Hepatocyte (in vitro differentiated cells): ENCODE results near the gene MAGI1. TPM values are rescaled to one million over a fixed set of nuclear protein-coding genes. Genes with fewer than 3 reads are reported as not detected.
A peak's percentile ranks its signal among the peaks of the same experiment; 100 is the strongest.

Experiments used
- DNase-seq: peaks from one replicate; pipeline ENCODE4 v3.0.0-alpha.2; 2016; ENCODE audit warnings: low spot score
- H2AFZ ChIP-seq: fragments of 200-600 bp; sonication (generic); 2 replicates; pipeline ENCODE4 v1.6.0; 2016; ENCODE audit warnings: antibody characterized with exemption, mild to moderate bottlenecking
- H3K27ac ChIP-seq: fragments of 200-600 bp; sonication (generic); 2 replicates; pipeline ENCODE4 v1.5.1; 2016; ENCODE audit warnings: mild to moderate bottlenecking
- H3K27me3 ChIP-seq: fragments of 200-600 bp; sonication (generic); 2 replicates; pipeline ENCODE4 v1.6.1; 2016
- H3K36me3 ChIP-seq: fragments of 200-600 bp; sonication (generic); replicated peaks from 2 replicates; pipeline ENCODE4 v1.5.1; 2016; ENCODE audit warnings: low read depth; ENCODE audit not compliant: insufficient read depth
- H3K4me1 ChIP-seq: fragments of 200-600 bp; sonication (generic); 2 replicates; pipeline ENCODE4 v1.5.1; 2016; ENCODE audit warnings: mild to moderate bottlenecking, moderate library complexity; ENCODE audit not compliant: insufficient read depth
- H3K4me2 ChIP-seq: fragments of 200-600 bp; sonication (generic); 2 replicates; pipeline ENCODE4 v1.6.0; 2016
- H3K4me3 ChIP-seq: fragments of 200-600 bp; sonication (generic); 2 replicates; pipeline ENCODE4 v1.5.1; 2016; ENCODE audit warnings: mild to moderate bottlenecking
- H3K79me2 ChIP-seq: fragments of 200-600 bp; sonication (generic); 2 replicates; pipeline ENCODE4 v1.6.0; 2017; ENCODE audit warnings: mild to moderate bottlenecking
- H3K9me2 ChIP-seq: fragments of 200-600 bp; sonication (generic); replicated peaks from 2 replicates; pipeline ENCODE4 v1.6.0; 2017; ENCODE audit warnings: mild to moderate bottlenecking; ENCODE audit not compliant: insufficient read depth
- H3K9me3 ChIP-seq: fragments of 200-600 bp; sonication (generic); 2 replicates; pipeline ENCODE4 v1.5.1; 2016; ENCODE audit warnings: low read depth, mild to moderate bottlenecking
- H4K20me1 ChIP-seq: fragments of 200-600 bp; sonication (generic); 2 replicates; pipeline ENCODE4 v1.6.0; 2016; ENCODE audit warnings: mild to moderate bottlenecking; ENCODE audit not compliant: insufficient read depth, poor library complexity, severe bottlenecking
- EZH2 ChIP-seq: fragments of 200-600 bp; sonication (generic); IDR thresholded peaks from 2 replicates; pipeline ENCODE4 v1.6.1; 2016; ENCODE audit warnings: antibody characterized with exemption, mild to moderate bottlenecking, borderline replicate concordance
- EZH2phosphoT487 ChIP-seq: fragments of 200-600 bp; sonication (generic); IDR thresholded peaks from one replicate; pipeline ENCODE4 v1.6.1; 2018; ENCODE audit warnings: antibody characterized with exemption, mild to moderate bottlenecking, low read depth, moderate library complexity; ENCODE audit not compliant: unreplicated experiment, severe bottlenecking
- WGBS: methylation state at CpG from one replicate; pipeline ENCODE4 v1.1.6; 2016; ENCODE audit warnings: low lambda C conversion rate; ENCODE audit errors: missing lambda C conversion rate; 5-methylcytosine and 5-hydroxymethylcytosine counted together
- polyA plus RNA-seq: library from polyadenylated mRNA; unstranded; fragments of >200 nt; fragmentation: Nextera tagmentation; extraction: Ambion mirVana; gene quantifications from 2 replicates; pipeline ENCODE4 v1.2.1, GENCODE V29; 2016
- total RNA-seq: library from RNA; depleted of rRNA; stranded (reverse); fragments of >200 nt; gene quantifications from 2 replicates; pipeline ENCODE4 v1.2.3, GENCODE V29; 2014
- TF ChIP-seq, protein P1 (sequence below): fragments of 200-600 bp; sonication (generic); IDR thresholded peaks from 2 replicates; pipeline ENCODE4 v1.5.1; 2016; ENCODE audit warnings: antibody characterized with exemption, mild to moderate bottlenecking; ENCODE audit not compliant: poor library complexity

MAGI1 gene
- total and polyA plus RNA-seq, 2 experiments from 2014 or later: 26.2 to 43.5 TPM

DNA sequence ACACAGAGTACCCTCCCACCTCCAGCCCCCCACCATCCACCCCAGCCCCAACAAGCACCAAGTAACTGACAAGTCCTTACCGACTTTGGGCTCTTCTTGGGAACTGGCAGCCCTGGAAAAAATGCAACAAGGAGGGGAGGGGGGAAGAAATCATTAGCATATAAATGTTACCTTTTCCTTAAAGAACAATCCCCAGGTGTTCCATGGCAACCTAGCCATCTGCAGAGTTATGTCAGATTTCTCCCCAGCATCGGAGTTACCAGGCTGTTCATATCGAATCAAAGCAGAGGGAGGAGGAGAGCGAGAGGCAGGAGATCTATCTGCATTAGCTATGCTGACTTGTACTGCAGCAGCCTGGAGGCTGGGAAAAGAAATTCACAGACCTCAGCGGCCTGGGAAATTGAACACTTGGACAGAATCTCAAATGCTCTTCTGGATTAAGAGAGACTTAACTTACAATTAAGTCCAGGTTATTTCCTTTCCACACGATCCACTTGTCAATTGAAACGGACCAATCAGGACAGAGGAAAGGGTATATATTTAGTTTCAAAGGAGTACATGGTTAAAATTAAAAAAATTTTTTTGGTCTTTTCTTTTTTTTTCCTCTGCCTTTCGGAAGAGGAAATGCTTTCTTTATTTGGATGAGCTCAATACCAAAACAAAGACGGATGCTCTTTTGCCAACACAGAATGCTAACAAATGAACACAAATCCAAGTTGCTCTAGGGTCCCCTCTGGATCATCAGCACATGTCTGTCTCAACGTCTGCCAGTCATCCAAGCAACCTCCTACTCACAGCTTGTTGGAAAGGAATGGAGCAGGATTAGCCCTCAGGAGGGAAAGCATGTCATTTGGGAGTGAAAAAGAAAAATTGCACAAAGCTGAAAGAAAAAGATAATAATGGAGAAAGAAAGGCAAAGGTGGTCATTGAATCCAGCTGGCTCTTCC is 637.1 kb downstream of the MAGI1 start:
- Histone ChIP-seq H3K27me3 (no peaks in the 10 kb centered on the region), H3K9me2 (no peaks in the 10 kb centered on the region), H3K79me2 (no peaks in the 10 kb centered on the region), H3K4me2 (peak overlapping the region; percentile 20), H2AFZ (no peak overlapping the region), H4K20me1 (no peaks in the 10 kb centered on the region), H3K4me1 (no peaks in the 10 kb centered on the region), H3K36me3 (no peaks in the 10 kb centered on the region), H3K27ac (no peak overlapping the region), H3K4me3 (no peak overlapping the region), H3K9me3 (no peaks in the 10 kb centered on the region)
- 44% methylated on average over 10 of the region's 10 CpGs for WGBS
- TF ChIP-seq, protein P1, sequence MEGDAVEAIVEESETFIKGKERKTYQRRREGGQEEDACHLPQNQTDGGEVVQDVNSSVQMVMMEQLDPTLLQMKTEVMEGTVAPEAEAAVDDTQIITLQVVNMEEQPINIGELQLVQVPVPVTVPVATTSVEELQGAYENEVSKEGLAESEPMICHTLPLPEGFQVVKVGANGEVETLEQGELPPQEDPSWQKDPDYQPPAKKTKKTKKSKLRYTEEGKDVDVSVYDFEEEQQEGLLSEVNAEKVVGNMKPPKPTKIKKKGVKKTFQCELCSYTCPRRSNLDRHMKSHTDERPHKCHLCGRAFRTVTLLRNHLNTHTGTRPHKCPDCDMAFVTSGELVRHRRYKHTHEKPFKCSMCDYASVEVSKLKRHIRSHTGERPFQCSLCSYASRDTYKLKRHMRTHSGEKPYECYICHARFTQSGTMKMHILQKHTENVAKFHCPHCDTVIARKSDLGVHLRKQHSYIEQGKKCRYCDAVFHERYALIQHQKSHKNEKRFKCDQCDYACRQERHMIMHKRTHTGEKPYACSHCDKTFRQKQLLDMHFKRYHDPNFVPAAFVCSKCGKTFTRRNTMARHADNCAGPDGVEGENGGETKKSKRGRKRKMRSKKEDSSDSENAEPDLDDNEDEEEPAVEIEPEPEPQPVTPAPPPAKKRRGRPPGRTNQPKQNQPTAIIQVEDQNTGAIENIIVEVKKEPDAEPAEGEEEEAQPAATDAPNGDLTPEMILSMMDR: no peak
- TF ChIP-seq EZH2phosphoT487 (no peak), EZH2 (no peak)
- no peak for DNase-seq

- H3K9me2 ChIP-seq: no peaks in the 10 kb centered on the region
- H3K79me2 ChIP-seq: no peaks in the 10 kb centered on the region
- no peaks in the 10 kb centered on the region for H3K9me3 ChIP-seq
- H3K4me2 ChIP-seq: peak overlapping the region; percentile 20
- H3K36me3 ChIP-seq: no peaks in the 10 kb centered on the region
- H3K4me3 ChIP-seq: no peak overlapping the region
- TF ChIP-seq EZH2: no peak
- TF ChIP-seq, protein P1: no peak
- no peak for TF ChIP-seq EZH2phosphoT487
- no peaks in the 10 kb centered on the region for H3K4me1 ChIP-seq
- no peaks in the 10 kb centered on the region for H3K27me3 ChIP-seq
- WGBS: 43% methylated on average over 5 of the region's 5 CpGs
- DNase-seq: no peak
- no peak overlapping the region for H2AFZ ChIP-seq
- no peak overlapping the region for H3K27ac ChIP-seq
- H4K20me1 ChIP-seq: no peaks in the 10 kb centered on the region
Observed at GRCh38 chr3:65400899-65401298, 637.8 kb downstream of the MAGI1 start.

GRCh38 chr3:65398953-65399352 is 639.8 kb downstream of the MAGI1 start:
- DNase-seq: no peak
- Histone ChIP-seq H3K27ac (no peak overlapping the region), H3K36me3 (no peaks in the 10 kb centered on the region), H3K9me3 (no peaks in the 10 kb centered on the region), H3K27me3 (no peaks in the 10 kb centered on the region), H3K79me2 (no peaks in the 10 kb centered on the region), H2AFZ (no peak overlapping the region), H3K4me3 (no peak overlapping the region), H3K4me2 (no peak overlapping the region), H3K4me1 (no peaks in the 10 kb centered on the region), H3K9me2 (no peaks in the 10 kb centered on the region), H4K20me1 (no peaks in the 10 kb centered on the region)
- TF ChIP-seq EZH2phosphoT487 (no peak), EZH2 (no peak)
- TF ChIP-seq, protein P1: no peak
